WTC11 (cell line): ENCODE results near the gene CS. TPM values are rescaled to one million over a fixed set of nuclear protein-coding genes. Genes with fewer than 3 reads are reported as not detected.
"Not testable (repeated sequence)": the region's sequence is repeated elsewhere in the genome, so short reads cannot be mapped to it uniquely, and the experiment has no call there.

Experiments
- ATAC-seq: fragments of 200-7000 bp; cut with Tn5 transposase; 2 replicates; pipeline ENCODE4 v1.10.0; 2021; ENCODE audit warnings: mild to moderate bottlenecking, moderate library complexity
- CTCF ChIA-PET: fragments of 300-600 bp; sonication (Branson Sonifier 250); formaldehyde crosslinking; loops from one replicate; lab custom pipeline; 2021; ENCODE audit warnings: antibody characterized with exemption; lab: Charles Lee
- POLR2A ChIA-PET: fragments of 350-600 bp; sonication (Branson Sonifier 250); formaldehyde crosslinking; loops from one replicate; lab custom pipeline; 2021; ENCODE audit warnings: antibody characterized with exemption; lab: Charles Lee
- DNase-seq: peaks from one replicate; pipeline ENCODE4 v3.0.0; 2021; ENCODE audit warnings: low spot score
- H3K27ac Mint-ChIP-seq: 2 replicates; pipeline ENCODE4 v1.8.0; 2021; ENCODE audit warnings: mixed read lengths
- H3K27me3 Mint-ChIP-seq: 2 replicates; pipeline ENCODE4 v1.8.0; 2021; ENCODE audit warnings: low read depth, mild to moderate bottlenecking, moderate library complexity, mixed read lengths
- H3K36me3 Mint-ChIP-seq: 2 replicates; pipeline ENCODE4 v1.8.0; 2021; ENCODE audit warnings: mixed read lengths
- H3K4me1 Mint-ChIP-seq: 2 replicates; pipeline ENCODE4 v1.8.0; 2022; ENCODE audit warnings: mixed read lengths
- H3K4me3 Mint-ChIP-seq: 2 replicates; pipeline ENCODE4 v1.8.0; 2021; ENCODE audit warnings: mild to moderate bottlenecking, moderate library complexity, mixed read lengths
- H3K9me3 Mint-ChIP-seq: 2 replicates; pipeline ENCODE4 v1.8.0; 2021; ENCODE audit warnings: mixed read lengths
- CREM ChIP-seq: sonication (generic); formaldehyde crosslinking; IDR thresholded peaks from 2 replicates; pipeline ENCODE4 v1.8.1; 2022; ENCODE audit warnings: mild to moderate bottlenecking, missing genetic modification reagents, moderate library complexity
- CTCF ChIP-seq: fragments of 200-600 bp; IDR thresholded peaks from 2 replicates; pipeline ENCODE4 v1.8.0; 2022; ENCODE audit warnings: antibody characterized with exemption
- EMX1 ChIP-seq: fragments of 250-450 bp; sonication (Bioruptor Pico); IDR thresholded peaks from 2 replicates; pipeline ENCODE4 v1.8.0; 2021; ENCODE audit warnings: mild to moderate bottlenecking
- ETV6 ChIP-seq: sonication (generic); formaldehyde crosslinking; IDR thresholded peaks from 2 replicates; pipeline ENCODE4 v1.8.1; 2022; ENCODE audit warnings: mild to moderate bottlenecking, missing genetic modification reagents
- GABPB1 ChIP-seq: sonication (generic); formaldehyde crosslinking; IDR thresholded peaks from 2 replicates; pipeline ENCODE4 v1.8.1; 2023; ENCODE audit warnings: mild to moderate bottlenecking, missing genetic modification reagents
- JUN ChIP-seq: sonication (generic); formaldehyde crosslinking; IDR thresholded peaks from 2 replicates; pipeline ENCODE4 v1.8.0; 2023; ENCODE audit warnings: mild to moderate bottlenecking, missing genetic modification reagents
- MXD4 ChIP-seq: fragments of 250-450 bp; sonication (Bioruptor Pico); IDR thresholded peaks from 2 replicates; pipeline ENCODE4 v1.8.0; 2021; ENCODE audit warnings: mild to moderate bottlenecking, moderate library complexity, borderline replicate concordance
- NFE2L1 ChIP-seq: sonication (generic); formaldehyde crosslinking; IDR thresholded peaks from 2 replicates; pipeline ENCODE4 v1.8.1; 2023; ENCODE audit warnings: missing genetic modification reagents
- NR2C2 ChIP-seq: sonication (generic); formaldehyde crosslinking; IDR thresholded peaks from 2 replicates; pipeline ENCODE4 v1.8.0; 2022; ENCODE audit warnings: mild to moderate bottlenecking, missing genetic modification reagents
- OVOL2 ChIP-seq: fragments of 250-450 bp; sonication (Bioruptor Pico); IDR thresholded peaks from 2 replicates; pipeline ENCODE4 v1.9.0; 2021; ENCODE audit warnings: mild to moderate bottlenecking, borderline replicate concordance
- PRRX2 ChIP-seq: fragments of 250-450 bp; sonication (Bioruptor Pico); IDR thresholded peaks from 2 replicates; pipeline ENCODE4 v1.8.0; 2021; ENCODE audit warnings: mild to moderate bottlenecking
- SOX15 ChIP-seq: fragments of 250-450 bp; sonication (Bioruptor Pico); IDR thresholded peaks from 2 replicates; pipeline ENCODE4 v1.9.0; 2021; ENCODE audit warnings: mild to moderate bottlenecking
- TEAD1 ChIP-seq: sonication (generic); formaldehyde crosslinking; IDR thresholded peaks from 2 replicates; pipeline ENCODE4 v1.8.0; 2022; ENCODE audit warnings: mild to moderate bottlenecking, missing genetic modification reagents
- total RNA-seq: library from RNA; stranded (reverse); gene quantifications from 3 replicates; pipeline ENCODE4 v1.2.3, GENCODE V29; 2021
- TF ChIP-seq, protein P1 (sequence below): sonication (generic); formaldehyde crosslinking; IDR thresholded peaks from 2 replicates; pipeline ENCODE4 v1.8.0; 2022; ENCODE audit warnings: mild to moderate bottlenecking, missing genetic modification reagents
- TF ChIP-seq, protein P2 (sequence below): sonication (generic); formaldehyde crosslinking; IDR thresholded peaks from 2 replicates; pipeline ENCODE4 v1.8.0; 2022; ENCODE audit warnings: mild to moderate bottlenecking, missing genetic modification reagents
- TF ChIP-seq, protein P3 (sequence below): sonication (generic); formaldehyde crosslinking; IDR thresholded peaks from 2 replicates; pipeline ENCODE4 v1.8.1; 2023; ENCODE audit warnings: mild to moderate bottlenecking, missing genetic modification reagents, borderline replicate concordance
- TF ChIP-seq, protein P4 (sequence below): sonication (generic); formaldehyde crosslinking; IDR thresholded peaks from 2 replicates; pipeline ENCODE4 v1.8.1; 2022; ENCODE audit warnings: mild to moderate bottlenecking, moderate library complexity, missing genetic modification reagents
- TF ChIP-seq, protein P5 (sequence below): sonication (generic); formaldehyde crosslinking; IDR thresholded peaks from 2 replicates; pipeline ENCODE4 v1.8.0; 2022; ENCODE audit warnings: mild to moderate bottlenecking, missing genetic modification reagents

The CS gene
- total RNA-seq, 1 experiment from 2014 or later = 275 TPM

- TF ChIP-seq CTCF (no peak), MXD4 (CRISPR knock-in tag) (no peak), OVOL2 (CRISPR knock-in tag) (no peak), NFE2L1 (CRISPR knock-in tag) (no peak), GABPB1 (CRISPR knock-in tag) (no peak)
Observed at GRCh38 chr12:56336361-56337167, 36.4 kb upstream of the CS start (continued).

DNA sequence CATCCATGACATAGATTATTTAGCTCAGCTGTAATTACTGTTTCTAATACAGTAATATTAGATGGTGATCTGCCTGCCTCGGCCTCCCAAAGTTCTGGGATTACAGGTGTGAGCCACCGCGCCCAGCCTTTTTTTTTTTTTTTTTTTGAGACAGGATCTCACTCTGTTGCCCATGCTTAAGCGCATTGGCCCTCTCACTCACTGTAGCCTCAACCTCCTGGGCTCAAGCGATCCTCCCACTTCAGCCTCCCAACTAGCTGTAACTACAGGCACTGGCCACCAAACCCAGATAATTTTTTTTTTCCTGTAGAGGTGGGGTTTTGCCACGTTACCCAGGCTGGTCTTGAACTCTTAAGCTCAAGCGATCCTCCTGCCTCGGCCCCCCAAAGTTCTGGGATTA lies 35.4 kb upstream of the CS start:
- H3K4me1 Mint-ChIP-seq = peaks cover 45% of the 10 kb centered on the region
- not testable (repeated sequence) for ATAC-seq, H3K9me3 Mint-ChIP-seq, DNase-seq, H3K27me3 Mint-ChIP-seq, H3K36me3 Mint-ChIP-seq, H3K4me3 Mint-ChIP-seq, H3K27ac Mint-ChIP-seq
- ChIA-PET CTCF (interaction anchor here (0.7 to 0.9 kb wide), 2 partner anchors 128 to 215 kb away, joined by 4 to 5 read pairs; no protein-coding TSS in a partner anchor), POLR2A (interaction anchor here (1.7 kb wide), 1 partner anchor 24 kb away, joined by 10 read pairs; the partner anchor contains the start of gene STAT2)

DNA sequence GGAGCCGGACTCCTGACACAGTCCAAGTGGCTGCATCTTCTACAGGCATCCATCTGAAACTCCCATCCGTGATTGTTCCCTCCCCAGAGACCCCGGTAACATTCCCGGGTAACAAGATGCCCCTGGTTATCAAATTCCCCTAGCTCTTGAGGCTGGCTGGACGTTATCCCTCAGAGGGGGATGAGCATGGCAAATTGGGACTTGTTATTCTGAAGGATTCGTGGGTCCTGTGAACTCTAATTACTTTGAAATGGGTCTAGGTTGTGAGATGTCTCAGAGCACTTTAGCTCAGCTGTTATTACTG lies 34.3 kb upstream of the CS start:
- Mint-ChIP-seq H3K27ac (peak overlapping the region; percentile 98), H3K36me3 (no peaks in the 10 kb centered on the region), H3K4me1 (peaks cover 43% of the 10 kb centered on the region), H3K4me3 (peak overlapping the region; percentile 87), H3K27me3 (no peaks in the 10 kb centered on the region), H3K9me3 (no peaks in the 10 kb centered on the region)
- ATAC-seq (no peak), DNase-seq (no peak)
- no peak for TF ChIP-seq PRRX2 (CRISPR knock-in tag)
- TF ChIP-seq, protein P1, sequence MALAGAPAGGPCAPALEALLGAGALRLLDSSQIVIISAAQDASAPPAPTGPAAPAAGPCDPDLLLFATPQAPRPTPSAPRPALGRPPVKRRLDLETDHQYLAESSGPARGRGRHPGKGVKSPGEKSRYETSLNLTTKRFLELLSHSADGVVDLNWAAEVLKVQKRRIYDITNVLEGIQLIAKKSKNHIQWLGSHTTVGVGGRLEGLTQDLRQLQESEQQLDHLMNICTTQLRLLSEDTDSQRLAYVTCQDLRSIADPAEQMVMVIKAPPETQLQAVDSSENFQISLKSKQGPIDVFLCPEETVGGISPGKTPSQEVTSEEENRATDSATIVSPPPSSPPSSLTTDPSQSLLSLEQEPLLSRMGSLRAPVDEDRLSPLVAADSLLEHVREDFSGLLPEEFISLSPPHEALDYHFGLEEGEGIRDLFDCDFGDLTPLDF (CRISPR knock-in tag) = no peak
- TF ChIP-seq JUN (CRISPR knock-in tag) = no peak
- TF ChIP-seq EMX1 (CRISPR knock-in tag) = no peak
- POLR2A ChIA-PET = interaction anchor here (1.1 to 1.7 kb wide), 2 partner anchors 18 to 25 kb away, joined by 4 to 9 read pairs; partner anchors contain the start of genes CNPY2 and STAT2
- CTCF ChIA-PET = interaction anchor here (0.5 to 2.1 kb wide), 3 partner anchors 10 to 130 kb away, joined by 3 to 8 read pairs (median 4); partner anchors contain the start of gene STAT2

GRCh38 chr12:56333679-56334489 lies 33.8 kb upstream of the CS start, which contains the start of gene PAN2:
Gene PAN2 (minus strand): TSS chr12:56334000. CDS start chr12:56333094, 906 bp downstream.
- Mint-ChIP-seq H3K27ac (peak within 1 kb of the TSS; percentile 98), H3K4me3 (peak within 1 kb of the TSS; percentile 87), H3K4me1 (peaks cover 38% of the 10 kb centered on the region), H3K27me3 (no peaks in the 10 kb centered on the region), H3K9me3 (no peaks in the 10 kb centered on the region), H3K36me3 (no peaks in the 10 kb centered on the region)
- DNase-seq (peak; percentile 90), ATAC-seq (peak; percentile 94)
- ChIA-PET CTCF (interaction anchor here (0.6 to 2.2 kb wide), 10 partner anchors 13 to 144 kb away, joined by 3 to 9 read pairs (median 3); partner anchors contain the start of genes ANKRD52, CNPY2, RNF41 and SMARCC2), POLR2A (interaction anchor here (0.6 to 1.7 kb wide), 5 partner anchors 18 to 210 kb away, joined by 3 to 9 read pairs (median 4); partner anchors contain the start of genes CNPY2, CS and STAT2)
- TF ChIP-seq, protein P2, sequence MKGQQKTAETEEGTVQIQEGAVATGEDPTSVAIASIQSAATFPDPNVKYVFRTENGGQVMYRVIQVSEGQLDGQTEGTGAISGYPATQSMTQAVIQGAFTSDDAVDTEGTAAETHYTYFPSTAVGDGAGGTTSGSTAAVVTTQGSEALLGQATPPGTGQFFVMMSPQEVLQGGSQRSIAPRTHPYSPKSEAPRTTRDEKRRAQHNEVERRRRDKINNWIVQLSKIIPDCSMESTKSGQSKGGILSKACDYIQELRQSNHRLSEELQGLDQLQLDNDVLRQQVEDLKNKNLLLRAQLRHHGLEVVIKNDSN (CRISPR knock-in tag) = peak; percentile 22; the same call in 1 of the 2 replicates
- TF ChIP-seq CREM (peak; percentile 83), SOX15 (CRISPR knock-in tag) (no peak), TEAD1 (0 out of 2 replicates have a peak, but pooled peaks have one; percentile 31), JUN (CRISPR knock-in tag) (no peak), NR2C2 (CRISPR knock-in tag) (no peak), ETV6 (0 out of 2 replicates have a peak, but pooled peaks have one; percentile 12), GABPB1 (CRISPR knock-in tag) (peak; percentile 44; the same call in 1 of the 2 replicates)
- TF ChIP-seq, protein P3, sequence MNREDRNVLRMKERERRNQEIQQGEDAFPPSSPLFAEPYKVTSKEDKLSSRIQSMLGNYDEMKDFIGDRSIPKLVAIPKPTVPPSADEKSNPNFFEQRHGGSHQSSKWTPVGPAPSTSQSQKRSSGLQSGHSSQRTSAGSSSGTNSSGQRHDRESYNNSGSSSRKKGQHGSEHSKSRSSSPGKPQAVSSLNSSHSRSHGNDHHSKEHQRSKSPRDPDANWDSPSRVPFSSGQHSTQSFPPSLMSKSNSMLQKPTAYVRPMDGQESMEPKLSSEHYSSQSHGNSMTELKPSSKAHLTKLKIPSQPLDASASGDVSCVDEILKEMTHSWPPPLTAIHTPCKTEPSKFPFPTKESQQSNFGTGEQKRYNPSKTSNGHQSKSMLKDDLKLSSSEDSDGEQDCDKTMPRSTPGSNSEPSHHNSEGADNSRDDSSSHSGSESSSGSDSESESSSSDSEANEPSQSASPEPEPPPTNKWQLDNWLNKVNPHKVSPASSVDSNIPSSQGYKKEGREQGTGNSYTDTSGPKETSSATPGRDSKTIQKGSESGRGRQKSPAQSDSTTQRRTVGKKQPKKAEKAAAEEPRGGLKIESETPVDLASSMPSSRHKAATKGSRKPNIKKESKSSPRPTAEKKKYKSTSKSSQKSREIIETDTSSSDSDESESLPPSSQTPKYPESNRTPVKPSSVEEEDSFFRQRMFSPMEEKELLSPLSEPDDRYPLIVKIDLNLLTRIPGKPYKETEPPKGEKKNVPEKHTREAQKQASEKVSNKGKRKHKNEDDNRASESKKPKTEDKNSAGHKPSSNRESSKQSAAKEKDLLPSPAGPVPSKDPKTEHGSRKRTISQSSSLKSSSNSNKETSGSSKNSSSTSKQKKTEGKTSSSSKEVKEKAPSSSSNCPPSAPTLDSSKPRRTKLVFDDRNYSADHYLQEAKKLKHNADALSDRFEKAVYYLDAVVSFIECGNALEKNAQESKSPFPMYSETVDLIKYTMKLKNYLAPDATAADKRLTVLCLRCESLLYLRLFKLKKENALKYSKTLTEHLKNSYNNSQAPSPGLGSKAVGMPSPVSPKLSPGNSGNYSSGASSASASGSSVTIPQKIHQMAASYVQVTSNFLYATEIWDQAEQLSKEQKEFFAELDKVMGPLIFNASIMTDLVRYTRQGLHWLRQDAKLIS (CRISPR knock-in tag) = no peak
- TF ChIP-seq, protein P4, sequence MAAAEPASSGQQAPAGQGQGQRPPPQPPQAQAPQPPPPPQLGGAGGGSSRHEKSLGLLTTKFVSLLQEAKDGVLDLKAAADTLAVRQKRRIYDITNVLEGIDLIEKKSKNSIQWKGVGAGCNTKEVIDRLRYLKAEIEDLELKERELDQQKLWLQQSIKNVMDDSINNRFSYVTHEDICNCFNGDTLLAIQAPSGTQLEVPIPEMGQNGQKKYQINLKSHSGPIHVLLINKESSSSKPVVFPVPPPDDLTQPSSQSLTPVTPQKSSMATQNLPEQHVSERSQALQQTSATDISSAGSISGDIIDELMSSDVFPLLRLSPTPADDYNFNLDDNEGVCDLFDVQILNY (CRISPR knock-in tag) = 0 out of 2 replicates have a peak, but pooled peaks have one; percentile 44
- TF ChIP-seq, protein P5, sequence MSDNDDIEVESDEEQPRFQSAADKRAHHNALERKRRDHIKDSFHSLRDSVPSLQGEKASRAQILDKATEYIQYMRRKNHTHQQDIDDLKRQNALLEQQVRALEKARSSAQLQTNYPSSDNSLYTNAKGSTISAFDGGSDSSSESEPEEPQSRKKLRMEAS (CRISPR knock-in tag) = peak; percentile 48
